OCI-LY1 (cell line): ENCODE data around the gene IGFN1.

Experiments
- H2AFZ ChIP-seq: fragments of 200-600 bp; sonication (generic), shearing (Covaris generic); 2 replicates; pipeline ENCODE4 v1.6.0; 2014; ENCODE audit warnings: antibody characterized with exemption, mild to moderate bottlenecking, low read length
- H3F3A ChIP-seq: fragments of 200-600 bp; sonication (generic), shearing (Covaris generic); 2 replicates; pipeline ENCODE4 v1.6.0; 2014; ENCODE audit warnings: mild to moderate bottlenecking, antibody characterized with exemption, low read length, moderate library complexity; ENCODE audit not compliant: insufficient read depth
- H3K27ac ChIP-seq: fragments of 200-600 bp; sonication (generic); 2 replicates; pipeline ENCODE4 v1.5.1; 2014; ENCODE audit warnings: low read length, mixed run types, mild to moderate bottlenecking, low read depth; ENCODE audit not compliant: poor library complexity, severe bottlenecking
- H3K27me3 ChIP-seq: fragments of 200-600 bp; sonication (generic); 2 replicates; pipeline ENCODE4 v1.6.0; 2014; ENCODE audit warnings: antibody characterized with exemption, mild to moderate bottlenecking, low read length, moderate library complexity; ENCODE audit not compliant: insufficient read depth
- H3K36me3 ChIP-seq: fragments of 200-600 bp; sonication (generic); 2 replicates; pipeline ENCODE4 v1.6.1; 2014; ENCODE audit warnings: mild to moderate bottlenecking, antibody characterized with exemption, low read length, moderate library complexity, mixed read lengths; ENCODE audit not compliant: insufficient read depth
- H3K4me1 ChIP-seq: fragments of 200-600 bp; sonication (generic); 2 replicates; pipeline ENCODE4 v1.5.1; 2014; ENCODE audit warnings: mild to moderate bottlenecking, low read length, moderate library complexity; ENCODE audit not compliant: insufficient read depth, severe bottlenecking
- H3K4me2 ChIP-seq: fragments of 200-600 bp; sonication (generic), shearing (Covaris generic); 2 replicates; pipeline ENCODE4 v1.6.1; 2014; ENCODE audit warnings: low read length
- H3K4me3 ChIP-seq: fragments of 200-600 bp; sonication (generic); 2 replicates; pipeline ENCODE4 v1.5.1; 2014; ENCODE audit warnings: low read length, low read depth, mild to moderate bottlenecking, mixed read lengths; ENCODE audit not compliant: poor library complexity, severe bottlenecking
- H3K79me2 ChIP-seq: fragments of 200-600 bp; shearing (Covaris generic); 2 replicates; pipeline ENCODE4 v1.6.1; 2016; ENCODE audit warnings: mixed run types, low read length, mixed read lengths; ENCODE audit not compliant: insufficient read depth
- H3K9ac ChIP-seq: fragments of 200-600 bp; sonication (generic), shearing (Covaris generic); 2 replicates; pipeline ENCODE4 v1.6.1; 2014; ENCODE audit warnings: mild to moderate bottlenecking, low read length, mixed read lengths
- H3K9me2 ChIP-seq: fragments of 200-600 bp; sonication (generic), shearing (Covaris generic); 2 replicates; pipeline ENCODE4 v1.6.1; 2014; ENCODE audit warnings: low read depth, mild to moderate bottlenecking, low read length, mixed read lengths
- H3K9me3 ChIP-seq: fragments of 200-600 bp; shearing (Covaris generic); 2 replicates; pipeline ENCODE4 v1.6.1; 2014; ENCODE audit warnings: low read length, mixed read lengths
- H4K20me1 ChIP-seq: fragments of 200-600 bp; sonication (generic), shearing (Covaris generic); 2 replicates; pipeline ENCODE4 v1.6.0; 2016; ENCODE audit warnings: mild to moderate bottlenecking, low read length; ENCODE audit not compliant: insufficient read depth
- CTCF ChIP-seq: fragments of 200-600 bp; sonication (generic), shearing (Covaris generic); IDR thresholded peaks from 2 replicates; pipeline ENCODE4 v1.5.1; 2017; ENCODE audit warnings: mild to moderate bottlenecking, antibody characterized with exemption, low read length, moderate library complexity, mixed read lengths
- EZH2 ChIP-seq: fragments of 200-600 bp; sonication (generic), shearing (Covaris generic); IDR thresholded peaks from 2 replicates; pipeline ENCODE4 v1.8.0; 2017; ENCODE audit warnings: borderline replicate concordance, mixed run types, mild to moderate bottlenecking, antibody characterized with exemption, low read length, moderate library complexity, mixed read lengths

IGFN1 gene

GRCh38 chr1:201215531-201216357 lies 25.1 kb downstream of the IGFN1 start:
- Histone ChIP-seq H3K4me2 (no peak overlapping the region), H3K27ac (no peak overlapping the region), H3K9me2 (no peaks in the 10 kb centered on the region), H3K27me3 (no peaks in the 10 kb centered on the region), H3K4me3 (no peak overlapping the region), H3K9me3 (no peaks in the 10 kb centered on the region), H3K36me3 (no peaks in the 10 kb centered on the region), H3K79me2 (no peaks in the 10 kb centered on the region), H3K9ac (no peak overlapping the region), H3F3A (no peaks in the 10 kb centered on the region), H2AFZ (no peak overlapping the region), H4K20me1 (no peaks in the 10 kb centered on the region), H3K4me1 (no peaks in the 10 kb centered on the region)
- no peak for TF ChIP-seq EZH2
- TF ChIP-seq CTCF = no peak

GRCh38 chr1:201216395-201217085 lies 25.9 kb downstream of the IGFN1 start:
- H3K9me2 ChIP-seq = no peaks in the 10 kb centered on the region
- H3K36me3 ChIP-seq = no peaks in the 10 kb centered on the region
- no peak overlapping the region for H3K4me2 ChIP-seq
- no peak overlapping the region for H2AFZ ChIP-seq
- no peak for TF ChIP-seq CTCF
- no peak for TF ChIP-seq EZH2
- H3K9ac ChIP-seq = no peak overlapping the region
- no peaks in the 10 kb centered on the region for H3K9me3 ChIP-seq
- H3K79me2 ChIP-seq = no peaks in the 10 kb centered on the region
- no peak overlapping the region for H3K4me3 ChIP-seq
- no peaks in the 10 kb centered on the region for H3K4me1 ChIP-seq
- H4K20me1 ChIP-seq = no peaks in the 10 kb centered on the region
- H3K27ac ChIP-seq = no peak overlapping the region
- no peaks in the 10 kb centered on the region for H3K27me3 ChIP-seq
- H3F3A ChIP-seq = no peaks in the 10 kb centered on the region

GRCh38 chr1:201217146-201217545 lies 26.5 kb downstream of the IGFN1 start:
- Histone ChIP-seq H3K4me3 (no peak overlapping the region), H3K27ac (no peak overlapping the region), H3K9ac (no peak overlapping the region), H2AFZ (no peak overlapping the region), H3K79me2 (no peaks in the 10 kb centered on the region), H3F3A (no peaks in the 10 kb centered on the region), H3K4me2 (no peak overlapping the region), H3K4me1 (no peaks in the 10 kb centered on the region), H3K9me2 (no peaks in the 10 kb centered on the region), H3K36me3 (no peaks in the 10 kb centered on the region), H3K27me3 (no peaks in the 10 kb centered on the region), H3K9me3 (no peaks in the 10 kb centered on the region), H4K20me1 (no peaks in the 10 kb centered on the region)
- TF ChIP-seq EZH2 = no peak
